ENCODE data around the gene MYOM1.

The MYOM1 gene

GRCh38 chr18:3219631-3220335 is at the start of gene MYOM1:
Gene MYOM1 (minus strand): TSS chr18:3219968. CDS start chr18:3215223, 4,745 bp downstream.
- no peak for DNase-seq (ENCODE audit: low read depth in 2 of 3, low spot score in 2 of 3)

- no peak for DNase-seq (ENCODE audit: low read depth in 2 of 3, low spot score in 2 of 3)
Measured at GRCh38 chr18:3269241-3269913, 49.6 kb upstream of the MYOM1 start.

GRCh38 chr18:3268306-3268705 is 48.5 kb upstream of the MYOM1 start:
- DNase-seq (ENCODE audit: low read depth in 2 of 3, low spot score in 2 of 3), result no peak

- no peak for DNase-seq (ENCODE audit: low read depth in 2 of 3, low spot score in 2 of 3)
Measured at GRCh38 chr18:3266062-3266608, 46.4 kb upstream of the MYOM1 start.

DNA sequence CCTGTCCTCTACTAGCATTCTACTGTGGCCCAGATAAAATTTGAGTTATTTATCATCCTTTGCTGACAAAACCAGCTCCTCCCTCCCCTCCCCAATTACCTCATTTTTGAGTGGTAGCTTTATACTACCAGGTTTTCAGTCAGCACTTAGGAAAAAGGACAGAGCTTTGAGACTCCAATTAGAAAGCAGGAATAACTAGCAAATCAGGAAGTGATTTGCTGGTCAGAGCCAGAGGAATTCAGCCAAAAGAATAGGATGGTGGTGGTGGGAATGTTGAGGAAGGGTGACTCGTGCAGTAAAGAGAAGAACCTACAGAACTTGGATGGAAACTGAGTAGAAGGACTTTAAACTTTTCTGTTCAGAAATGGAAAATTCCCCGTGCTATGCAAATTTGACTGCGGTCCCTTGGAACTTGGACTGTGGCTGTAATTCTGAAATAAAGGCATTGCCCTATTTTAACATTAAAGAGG is 45.8 kb upstream of the MYOM1 start:
- no peak for DNase-seq (ENCODE audit: low read depth in 2 of 3, low spot score in 2 of 3)

DNA sequence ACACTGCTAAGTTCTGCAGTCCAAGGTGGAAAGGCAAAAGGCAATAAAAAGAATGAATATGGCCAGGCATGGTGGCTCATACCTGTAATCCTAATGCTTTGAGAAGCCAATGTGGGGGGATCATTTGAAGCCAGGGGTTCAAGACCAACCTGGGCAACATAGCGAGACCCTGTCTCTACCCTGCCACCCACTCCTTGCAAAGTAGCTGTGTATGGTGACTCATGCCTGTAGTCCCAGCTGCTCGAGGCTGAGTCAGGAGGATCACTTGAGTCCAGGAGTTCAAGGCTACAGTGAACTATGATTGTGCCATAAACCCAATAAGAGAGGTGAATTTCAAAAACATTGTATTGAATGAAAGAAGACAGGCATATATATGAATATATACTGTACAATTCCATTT is 44.6 kb upstream of the MYOM1 start:
- no peak for DNase-seq (ENCODE audit: low read depth in 2 of 3, low spot score in 2 of 3)

DNA sequence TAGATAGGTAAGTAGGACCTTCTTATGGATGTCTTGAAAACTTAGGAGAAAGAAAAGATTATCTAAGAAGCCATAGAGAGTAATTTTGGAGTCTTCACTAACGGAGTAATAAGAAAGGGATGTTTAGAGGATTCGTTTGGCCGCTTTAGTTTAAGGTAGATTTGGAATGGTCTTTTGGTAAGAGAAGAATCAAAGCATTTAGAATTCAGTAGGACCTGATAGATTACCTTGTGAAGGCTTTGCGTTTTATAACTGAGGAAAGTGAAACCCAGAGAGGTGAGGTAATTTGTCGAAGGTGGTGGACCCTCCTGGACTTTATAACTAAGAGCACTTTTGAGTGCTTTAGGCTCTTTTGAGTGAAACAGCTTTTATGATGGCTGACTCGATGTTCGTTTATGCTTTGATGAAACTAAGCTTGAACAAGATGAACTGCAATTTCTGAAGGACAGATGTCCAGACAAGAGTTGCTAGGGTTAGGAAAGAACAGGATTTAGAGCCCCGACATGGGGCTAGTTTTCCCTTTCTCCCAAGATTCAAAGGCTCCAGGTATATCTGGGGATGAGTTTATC is 43.4 kb upstream of the MYOM1 start:
- no peak for DNase-seq (ENCODE audit: low read depth in 2 of 3, low spot score in 2 of 3)

DNA sequence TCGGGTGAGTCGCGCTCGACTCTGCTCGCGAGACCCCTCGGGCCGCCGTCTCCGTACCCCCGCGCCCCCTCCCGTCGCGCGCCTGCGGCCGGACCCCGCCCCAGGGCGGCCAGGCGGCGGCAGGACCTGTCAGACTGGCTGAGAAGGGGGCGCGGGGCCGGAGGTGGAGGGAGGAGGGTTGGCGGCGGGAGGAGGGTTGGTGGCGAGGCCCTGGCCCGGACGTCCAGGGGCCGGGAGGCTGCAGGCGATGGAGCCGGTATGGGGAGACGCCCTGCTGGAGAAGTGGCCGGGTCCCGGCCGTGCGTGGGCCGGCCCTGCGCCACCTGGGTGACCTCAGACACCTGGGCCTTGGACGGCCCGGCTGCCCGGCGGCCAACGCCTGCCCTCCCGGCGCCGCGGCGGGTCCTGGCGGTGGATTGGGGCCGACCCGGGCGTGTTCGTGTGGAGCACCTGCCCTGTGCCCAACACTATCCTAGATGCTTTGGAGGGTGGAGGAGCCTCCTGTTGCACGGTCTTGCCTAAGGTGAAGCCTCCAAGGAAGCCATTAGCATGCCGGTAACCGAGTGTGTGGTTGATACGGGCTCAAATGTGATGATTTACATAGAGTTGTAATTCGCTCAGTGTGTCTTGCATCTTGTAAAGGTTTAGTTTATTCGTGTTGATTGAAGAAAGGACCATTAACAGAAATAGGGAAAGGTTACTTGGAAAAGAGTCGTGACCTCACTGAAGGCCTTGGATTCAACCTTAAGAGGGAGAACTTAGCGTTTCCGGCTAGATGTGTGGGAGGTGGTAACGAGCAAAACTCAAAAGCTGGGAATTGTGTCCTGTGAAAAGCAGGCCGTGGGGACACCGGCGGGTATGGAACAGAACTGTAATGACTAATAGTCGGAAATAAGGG is 42.7 kb upstream of the MYOM1 start:
- peak in 1 of 3 experiments; percentile 14 for DNase-seq (ENCODE audit: low read depth in 2 of 3, low spot score in 2 of 3)

DNA sequence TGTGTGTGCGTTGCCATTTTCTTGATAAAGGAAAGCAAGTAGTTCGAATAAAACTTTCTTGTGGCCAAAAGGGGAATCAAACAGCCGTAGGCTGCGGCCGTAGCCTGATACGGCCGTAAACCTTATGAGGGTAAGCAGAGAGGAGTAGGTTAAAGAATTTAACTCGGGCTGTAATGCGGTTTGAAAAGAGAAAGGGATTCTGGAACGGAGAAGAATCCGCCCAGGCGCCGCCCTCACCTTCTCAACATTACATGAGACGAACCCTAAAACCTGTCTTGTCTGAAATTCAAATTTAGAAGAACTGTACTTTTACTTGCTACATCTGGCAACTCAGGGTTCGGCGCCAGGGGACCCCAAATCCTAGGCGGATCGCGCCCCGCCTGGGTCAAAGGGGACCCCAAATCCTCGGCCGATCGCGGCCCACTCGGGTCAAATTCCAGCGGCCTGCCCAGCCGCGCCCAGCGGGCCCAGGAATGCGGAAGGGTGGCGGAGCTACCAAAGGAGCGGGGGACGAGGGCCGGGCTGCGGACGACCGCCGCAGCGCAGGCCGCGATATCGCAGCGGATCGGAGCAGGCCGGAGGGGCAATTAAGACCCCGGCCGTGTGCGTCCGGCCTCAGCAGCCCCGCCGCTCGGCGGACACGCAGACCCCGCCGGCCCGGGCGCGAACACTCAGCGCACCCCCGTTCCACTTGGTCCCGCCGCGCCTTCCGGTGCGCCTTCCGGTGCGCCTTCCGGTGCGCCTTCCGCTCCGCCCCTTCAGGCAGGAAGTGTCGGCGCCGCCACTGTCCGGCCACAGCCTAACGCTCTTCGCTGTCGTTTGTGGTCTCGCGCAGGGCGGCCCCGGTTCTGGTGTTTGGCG is 41.8 kb upstream of the MYOM1 start, which contains the start of gene MYL12B:
TSS of gene MYL12B (plus strand) at position 761 of the 861 bp plus-strand sequence. CDS start 10,766 bp downstream, outside the sequence.
- peak; percentile 43 to 66 (median 56) for DNase-seq (ENCODE audit: low read depth in 2 of 3, low spot score in 2 of 3)

GRCh38 chr18:3260995-3261372 is 41.2 kb upstream of the MYOM1 start:
- DNase-seq (ENCODE audit: low read depth in 2 of 3, low spot score in 2 of 3), result no peak

DNA sequence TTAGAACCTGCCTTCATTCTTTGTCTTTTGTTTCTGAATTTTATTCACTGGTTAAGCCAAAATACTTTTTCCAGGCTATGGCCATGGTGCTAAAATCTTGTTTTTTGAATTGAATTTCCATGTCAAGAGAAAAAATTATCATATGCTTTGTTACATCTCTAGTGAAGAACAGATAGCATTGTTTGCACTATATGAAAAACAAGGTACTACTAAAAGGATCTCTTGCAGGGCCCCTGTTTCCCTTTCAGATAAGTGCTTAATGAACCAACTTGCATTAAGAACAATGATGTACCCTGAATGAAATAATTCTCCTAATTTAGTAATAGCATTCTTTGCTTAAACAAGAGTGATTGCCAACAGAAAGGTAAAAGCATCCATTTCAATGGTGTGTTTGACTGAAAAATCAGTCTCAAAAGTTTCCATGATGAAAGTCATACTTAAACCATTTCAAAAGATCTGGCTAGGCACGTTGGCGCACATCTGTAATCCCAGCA is 37.9 kb upstream of the MYOM1 start:
- no peak for DNase-seq (ENCODE audit: low read depth in 2 of 3, low spot score in 2 of 3)

GRCh38 chr18:3256693-3257626 is 37.2 kb upstream of the MYOM1 start:
- no peak for DNase-seq (ENCODE audit: low read depth in 2 of 3, low spot score in 2 of 3)

GRCh38 chr18:3255611-3256165 is 35.9 kb upstream of the MYOM1 start:
- no peak for DNase-seq (ENCODE audit: low read depth in 2 of 3, low spot score in 2 of 3)

GRCh38 chr18:3254725-3255124 is 35.0 kb upstream of the MYOM1 start:
- no peak for DNase-seq (ENCODE audit: low read depth in 2 of 3, low spot score in 2 of 3)

DNA sequence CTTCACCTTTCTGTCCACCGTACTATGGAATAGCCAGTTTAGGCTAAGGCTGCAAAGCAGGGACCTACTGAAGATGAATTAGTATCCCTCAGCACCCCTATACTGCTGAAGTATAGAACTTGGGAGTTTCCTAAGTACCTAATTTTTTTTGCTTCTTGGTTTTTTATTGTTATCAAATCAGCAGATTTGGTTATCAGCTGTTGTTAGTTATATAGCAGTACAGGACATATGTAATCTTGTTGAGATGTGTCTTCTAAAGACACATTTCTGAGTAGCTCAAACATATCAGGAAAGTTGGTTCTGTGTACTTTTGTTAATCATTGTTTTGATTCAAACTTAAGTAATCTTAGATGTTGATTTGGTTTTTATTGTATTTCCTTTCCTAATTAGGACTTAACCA is 33.1 kb upstream of the MYOM1 start:
- DNase-seq (ENCODE audit: low read depth in 2 of 3, low spot score in 2 of 3), result no peak

GRCh38 chr18:3251963-3252277 is 32.2 kb upstream of the MYOM1 start:
- no peak for DNase-seq (ENCODE audit: low read depth in 2 of 3, low spot score in 2 of 3)

DNA sequence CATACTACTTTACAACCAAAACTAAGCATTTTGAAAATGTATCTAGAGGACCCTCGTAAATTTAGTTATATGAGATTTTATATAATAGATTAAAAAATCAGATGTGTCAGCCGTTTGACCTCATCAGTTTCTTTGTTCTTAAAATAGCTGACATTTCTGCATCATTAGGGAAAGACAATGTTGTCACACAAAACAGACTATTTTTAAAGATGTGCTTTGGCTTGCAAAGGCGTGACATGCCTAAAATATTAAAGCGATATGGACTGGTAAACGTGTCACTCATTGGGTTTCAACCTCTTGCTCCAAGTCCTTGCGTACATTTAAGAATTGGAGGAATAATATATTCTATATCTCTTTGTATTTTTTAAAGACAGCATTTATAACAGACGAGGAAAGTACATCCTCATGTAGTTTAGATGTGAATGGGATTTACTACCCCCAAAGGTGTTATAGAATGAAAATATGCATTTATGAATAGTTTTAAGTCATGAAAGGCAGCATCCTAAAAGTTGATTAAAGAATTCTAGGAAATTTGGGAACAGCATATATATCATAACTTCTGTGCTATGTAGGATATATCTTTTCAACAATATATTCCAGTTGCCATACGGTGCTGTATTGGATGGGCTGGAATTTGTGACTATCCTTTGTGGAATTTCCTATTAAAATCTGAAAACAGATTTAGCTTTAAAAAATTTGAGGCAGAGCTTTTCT is 31.6 kb upstream of the MYOM1 start:
- no peak for DNase-seq (ENCODE audit: low read depth in 2 of 3, low spot score in 2 of 3)

Data from activated CD8-positive, alpha-beta memory T cell treated with anti-CD3 and anti-CD28 coated beads for 48 hours (primary cell).